Midbrain (tissue), 1 donor: ENCODE results near the gene RPS27.
A peak's percentile ranks its signal among the peaks of the same experiment; 100 is the strongest.
"Not testable (repeated sequence)": the region's sequence is repeated elsewhere in the genome, so short reads cannot be mapped to it uniquely, and the experiment has no call there.

ENCODE experiments used
- DNase-seq: peaks from one replicate; lab custom pipeline; 2025; lab: John Stamatoyannopoulos, UW

The RPS27 gene

GRCh38 chr1:153985941-153986761 is 4.4 kb upstream of the RPS27 start, which contains the start of gene RAB13:
Gene RAB13 (minus strand): TSS chr1:153986339. CDS start chr1:153986236, 103 bp downstream.
- peak; percentile 65 for DNase-seq

- no peak for DNase-seq
These were observed 2.9 kb upstream of the RPS27 start for GRCh38 chr1:153987621-153988020.

- no peak for DNase-seq
These were observed 629 bp downstream of the RPS27 start for GRCh38 chr1:153991151-153991630.

- no peak for DNase-seq
These were observed 1.2 kb downstream of the RPS27 start for GRCh38 chr1:153991806-153992205.

- no peak for DNase-seq
These were observed 4.6 kb downstream of the RPS27 start for GRCh38 chr1:153995202-153995601.

- DNase-seq: no peak
These were observed 5.1 kb downstream of the RPS27 start for GRCh38 chr1:153995640-153996039.

GRCh38 chr1:153996882-153997281 is 6.3 kb downstream of the RPS27 start:
- not testable (repeated sequence) for DNase-seq

GRCh38 chr1:154000420-154000819 is 9.9 kb downstream of the RPS27 start:
- no peak for DNase-seq

GRCh38 chr1:154006136-154006535 is 15.6 kb downstream of the RPS27 start:
- no peak for DNase-seq

- no peak for DNase-seq
These were observed 21.6 kb downstream of the RPS27 start for GRCh38 chr1:154012129-154012528.

GRCh38 chr1:154012543-154012942 is 22.0 kb downstream of the RPS27 start:
- DNase-seq: not testable (repeated sequence)

GRCh38 chr1:154014154-154014907 is 23.8 kb downstream of the RPS27 start:
- no peak for DNase-seq

GRCh38 chr1:154019269-154019668 is 28.7 kb downstream of the RPS27 start:
- DNase-seq: no peak

GRCh38 chr1:154019940-154020339 is 29.4 kb downstream of the RPS27 start:
- no peak for DNase-seq

GRCh38 chr1:154033697-154034096 is 43.1 kb downstream of the RPS27 start:
- DNase-seq: not testable (repeated sequence)
